GM12801 (cell line): ENCODE results near the gene UBE4B.

Experiments
- CTCF ChIP-seq: IDR thresholded peaks from one replicate; pipeline ENCODE4 v1.5.1; 2011; ENCODE audit warnings: control low read depth; ENCODE audit not compliant: insufficient read length; ENCODE audit errors: extremely low read depth

UBE4B gene

GRCh38 chr1:10132852-10133251 is 100.1 kb downstream of the UBE4B start:
- no peak for TF ChIP-seq CTCF

DNA sequence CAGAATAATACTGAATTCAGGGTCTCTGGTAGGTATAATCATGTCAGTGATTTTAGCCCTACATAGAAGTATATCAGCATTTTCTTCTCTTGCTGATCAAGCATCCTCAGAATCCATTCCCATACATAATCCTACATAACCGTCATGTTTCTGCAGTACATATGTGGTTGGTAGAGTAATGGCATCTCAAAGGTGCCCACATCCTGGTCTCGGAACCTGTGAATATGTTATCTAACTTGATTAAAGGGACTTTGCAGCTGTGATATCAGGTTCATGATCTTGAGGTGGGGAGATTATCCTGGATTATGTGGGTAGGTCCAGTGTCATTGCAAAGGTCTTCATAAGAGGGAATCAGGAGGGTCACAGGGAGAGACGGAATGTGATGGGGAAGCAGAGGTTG is 108.2 kb downstream of the UBE4B start:
- TF ChIP-seq CTCF: no peak

DNA sequence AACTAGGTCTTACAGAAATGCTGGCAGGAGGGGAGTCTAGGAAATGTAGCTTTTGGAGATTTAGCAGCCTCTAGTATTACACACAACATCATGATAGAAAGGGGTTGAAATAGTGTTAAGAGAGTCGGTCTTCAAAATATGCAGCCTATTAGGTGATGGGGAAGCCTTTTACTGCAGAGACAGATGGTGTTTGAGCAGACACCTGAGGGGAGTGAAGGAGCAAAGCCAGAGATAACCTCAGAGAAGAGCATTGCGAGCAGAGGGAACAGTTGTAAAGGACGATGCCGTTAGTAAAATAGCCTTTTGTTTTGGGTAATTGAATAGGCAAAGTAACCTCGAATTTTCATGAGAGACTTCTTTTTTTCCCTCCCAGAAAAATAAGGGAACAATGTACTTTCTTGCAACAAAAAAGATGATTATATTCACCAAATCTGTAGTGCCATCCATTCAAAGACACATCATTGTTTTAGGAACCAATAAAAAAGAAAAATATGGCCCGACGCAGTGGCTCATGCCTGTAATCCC is 111.3 kb downstream of the UBE4B start:
- no peak for TF ChIP-seq CTCF

DNA sequence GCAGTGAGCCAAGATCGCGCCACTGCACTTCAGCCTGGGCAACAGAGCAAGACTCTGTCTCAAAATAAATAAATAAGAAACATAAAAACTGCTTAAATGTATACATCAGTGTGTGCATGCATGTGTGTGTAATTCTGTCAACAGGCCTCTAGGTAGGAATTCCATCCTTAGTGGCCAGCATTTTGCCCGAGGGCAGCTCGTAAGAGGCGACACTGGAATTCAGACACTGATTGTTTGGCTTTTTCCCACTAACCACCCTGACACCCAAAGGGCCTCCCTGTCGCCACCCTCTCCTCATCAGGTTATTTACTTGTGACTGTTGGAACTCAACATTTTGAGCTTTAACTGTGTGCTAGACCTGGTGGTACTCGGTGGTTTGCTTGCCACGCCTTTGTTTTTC is 113.6 kb downstream of the UBE4B start:
- TF ChIP-seq CTCF: no peak

DNA sequence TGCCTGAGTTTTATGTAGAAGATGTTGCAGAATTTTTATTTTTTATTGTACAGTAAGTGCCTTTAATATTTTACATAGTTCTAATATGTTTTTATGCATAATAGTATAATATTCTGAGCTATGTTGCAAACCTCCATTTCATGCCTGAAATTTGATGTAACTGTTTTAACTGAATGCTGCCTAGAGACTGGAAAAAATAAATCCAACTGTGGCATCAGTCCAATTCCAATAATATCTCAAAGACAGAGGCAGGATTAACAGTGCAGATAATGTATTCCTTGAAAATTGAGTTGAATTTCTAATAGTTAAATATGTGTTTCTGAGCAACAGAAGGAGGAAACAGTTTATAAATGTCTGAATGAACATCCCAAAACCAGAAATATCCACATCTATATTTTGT is 116.5 kb downstream of the UBE4B start:
- no peak for TF ChIP-seq CTCF

DNA sequence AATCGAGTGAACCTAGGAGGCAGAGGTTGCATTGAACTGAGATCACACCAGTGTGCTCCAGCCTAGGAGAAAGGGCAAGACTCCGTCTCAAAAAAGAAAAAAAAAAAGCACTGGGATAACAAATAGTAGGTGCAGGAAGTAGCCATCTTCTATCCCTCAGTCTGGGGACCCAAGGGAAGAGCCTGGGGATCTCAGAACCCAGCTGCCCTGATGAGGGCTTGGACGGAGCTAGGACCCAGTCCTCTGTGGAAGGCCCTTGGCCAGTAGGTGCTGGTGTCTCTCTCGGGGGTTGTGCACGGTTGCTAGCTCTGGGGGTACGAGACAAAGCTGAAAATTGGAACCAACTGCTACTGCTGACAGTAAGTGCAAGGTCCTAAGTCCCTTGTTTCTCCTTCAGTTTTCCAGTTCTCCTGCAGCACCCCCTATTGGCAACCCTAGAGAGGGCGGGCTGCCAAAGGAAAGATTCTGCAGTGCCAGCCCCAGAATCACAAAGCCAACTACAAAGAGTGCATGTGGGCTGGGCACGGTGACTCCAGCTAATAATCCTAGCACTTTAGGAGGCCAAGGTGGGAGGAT is 120.0 kb downstream of the UBE4B start:
- TF ChIP-seq CTCF: no peak

DNA sequence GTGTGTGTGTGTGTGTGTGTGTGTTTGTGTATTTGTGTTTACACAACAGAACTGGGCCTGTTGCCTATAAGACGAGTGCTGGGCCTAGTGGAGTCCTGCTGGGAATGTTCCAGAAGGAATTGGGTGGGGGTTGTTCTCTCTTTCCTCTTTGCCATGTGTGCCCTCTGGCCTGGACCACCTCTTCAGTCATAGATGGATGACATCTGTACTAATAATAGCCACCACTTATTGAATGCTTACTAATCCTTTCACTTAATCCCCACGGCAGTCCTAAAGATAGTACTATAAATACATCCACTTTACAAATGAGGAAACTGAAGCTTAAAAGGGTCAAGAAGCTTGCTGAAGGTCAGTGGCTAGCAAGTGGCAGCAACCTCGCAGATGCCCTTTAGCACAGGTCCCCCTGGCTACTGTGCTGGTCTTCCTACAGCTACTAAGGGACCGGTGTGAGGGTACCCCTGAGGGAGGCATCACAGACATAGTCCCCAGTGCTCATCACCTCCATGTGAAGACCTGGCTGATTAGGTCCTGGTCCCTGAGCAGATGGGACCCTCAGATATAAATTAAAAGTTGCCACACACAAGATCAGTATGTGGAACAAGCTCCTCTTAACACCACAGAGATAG is 122.4 kb downstream of the UBE4B start:
- no peak for TF ChIP-seq CTCF
